Measurements from ENCODE around the gene FUZ.

Gene FUZ

DNA sequence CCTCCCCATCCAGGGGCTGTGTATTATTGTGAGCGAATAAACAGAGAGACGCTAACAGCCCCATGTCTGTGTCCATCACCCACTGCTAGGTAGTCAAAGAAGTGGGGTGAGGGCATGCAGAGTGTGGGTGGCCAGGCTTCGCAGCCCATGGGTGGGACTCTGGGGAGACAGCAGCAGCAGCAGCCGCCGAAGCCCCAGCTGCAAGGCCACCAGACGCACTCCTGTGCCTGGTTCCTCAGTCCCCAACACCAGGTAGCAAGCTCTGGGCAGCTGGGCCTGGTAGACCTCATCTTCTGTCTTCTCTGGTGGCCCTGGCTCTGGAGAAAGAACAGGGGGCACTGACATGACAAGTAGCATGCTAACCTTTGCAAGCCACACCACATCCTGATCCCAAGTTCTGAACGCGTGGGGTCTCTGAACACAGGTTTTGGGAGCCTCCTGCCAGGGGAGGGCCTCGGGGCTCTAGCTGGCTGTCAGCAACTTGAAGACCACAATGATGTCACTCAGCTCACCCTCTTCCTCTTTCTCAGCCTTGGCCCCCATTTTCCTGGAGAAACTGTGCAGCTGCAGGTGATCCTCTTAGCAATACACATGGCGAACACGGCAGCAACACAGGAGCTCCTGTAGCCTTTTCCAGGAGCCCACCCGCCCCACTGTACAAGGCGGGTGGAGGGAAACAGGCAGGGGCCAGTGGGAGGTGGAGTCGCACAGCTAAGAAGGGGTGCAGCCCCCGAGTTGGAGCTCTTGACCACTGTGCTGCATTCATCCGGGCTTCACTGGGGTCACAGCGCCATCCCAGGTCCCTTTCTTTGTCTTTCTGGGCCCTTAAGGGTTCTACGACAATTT, 5.8 kb downstream of the FUZ start:
- no peak for DNase-seq (ENCODE audit: low read depth, low spot score)

DNA sequence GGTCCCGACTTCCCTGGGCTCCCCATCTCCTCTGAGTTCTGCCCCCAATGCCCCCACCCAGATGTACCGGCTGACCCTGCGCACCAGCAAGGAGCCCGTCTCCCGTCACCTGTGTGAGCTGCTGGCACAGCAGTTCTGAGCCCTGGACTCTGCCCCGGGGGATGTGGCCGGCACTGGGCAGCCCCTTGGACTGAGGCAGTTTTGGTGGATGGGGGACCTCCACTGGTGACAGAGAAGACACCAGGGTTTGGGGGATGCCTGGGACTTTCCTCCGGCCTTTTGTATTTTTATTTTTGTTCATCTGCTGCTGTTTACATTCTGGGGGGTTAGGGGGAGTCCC, 6.5 kb downstream of the FUZ start:
- DNase-seq (ENCODE audit: low read depth, low spot score) = no peak

DNA sequence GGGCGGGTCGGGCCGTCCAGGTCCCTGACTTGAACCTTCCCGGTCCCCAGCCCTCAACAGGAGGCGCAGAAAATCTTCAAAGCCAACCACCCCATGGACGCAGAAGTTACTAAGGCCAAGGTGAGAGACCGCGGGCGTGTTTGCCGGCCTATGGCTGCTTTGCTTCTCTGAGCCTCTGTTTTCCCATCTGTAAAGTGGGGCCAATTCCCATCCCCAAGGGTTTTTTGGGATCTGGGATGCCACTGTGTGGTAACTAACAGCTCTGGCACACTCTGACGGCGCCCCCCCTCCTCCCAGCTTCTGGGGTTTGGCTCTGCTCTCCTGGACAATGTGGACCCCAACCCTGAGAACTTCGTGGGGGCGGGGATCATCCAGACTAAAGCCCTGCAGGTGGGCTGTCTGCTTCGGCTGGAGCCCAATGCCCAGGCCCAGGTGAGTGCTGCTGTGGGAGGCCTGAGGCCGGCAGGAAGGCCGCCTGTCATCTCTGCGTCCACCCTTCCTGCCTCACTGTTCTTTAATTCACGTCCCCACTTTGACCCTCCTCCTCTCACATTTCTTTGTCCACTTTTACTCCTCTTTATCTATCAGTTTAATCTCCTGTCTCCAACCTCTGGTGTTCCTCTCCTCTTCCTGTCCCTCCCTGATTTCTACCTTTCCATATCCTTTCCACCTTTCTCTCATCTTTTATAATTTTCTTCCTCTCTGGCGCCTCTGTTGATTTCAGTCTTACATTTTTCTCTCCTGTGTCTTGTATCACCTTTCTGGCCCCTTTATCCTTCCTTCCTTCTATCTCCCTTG, 7.1 kb downstream of the FUZ start:
- no peak for DNase-seq (ENCODE audit: low read depth, low spot score)

DNA sequence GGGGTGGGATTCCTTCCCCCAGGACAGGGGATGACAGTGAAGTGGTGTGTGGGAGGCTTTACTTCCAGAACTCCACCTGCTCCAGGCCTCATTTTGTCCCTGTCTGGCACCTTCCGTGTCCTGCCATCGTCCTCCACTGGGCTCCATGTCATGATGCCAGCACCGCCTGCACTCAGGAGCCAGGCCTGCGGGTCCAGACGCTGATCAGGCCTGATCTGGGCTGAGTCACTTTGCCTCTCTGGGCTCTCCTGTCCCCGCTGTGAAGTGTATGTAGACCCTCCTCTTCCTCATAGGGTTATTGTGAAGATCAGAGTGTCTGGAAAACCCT, 9.6 kb downstream of the FUZ start:
- no peak for DNase-seq (ENCODE audit: low read depth, low spot score)

DNA sequence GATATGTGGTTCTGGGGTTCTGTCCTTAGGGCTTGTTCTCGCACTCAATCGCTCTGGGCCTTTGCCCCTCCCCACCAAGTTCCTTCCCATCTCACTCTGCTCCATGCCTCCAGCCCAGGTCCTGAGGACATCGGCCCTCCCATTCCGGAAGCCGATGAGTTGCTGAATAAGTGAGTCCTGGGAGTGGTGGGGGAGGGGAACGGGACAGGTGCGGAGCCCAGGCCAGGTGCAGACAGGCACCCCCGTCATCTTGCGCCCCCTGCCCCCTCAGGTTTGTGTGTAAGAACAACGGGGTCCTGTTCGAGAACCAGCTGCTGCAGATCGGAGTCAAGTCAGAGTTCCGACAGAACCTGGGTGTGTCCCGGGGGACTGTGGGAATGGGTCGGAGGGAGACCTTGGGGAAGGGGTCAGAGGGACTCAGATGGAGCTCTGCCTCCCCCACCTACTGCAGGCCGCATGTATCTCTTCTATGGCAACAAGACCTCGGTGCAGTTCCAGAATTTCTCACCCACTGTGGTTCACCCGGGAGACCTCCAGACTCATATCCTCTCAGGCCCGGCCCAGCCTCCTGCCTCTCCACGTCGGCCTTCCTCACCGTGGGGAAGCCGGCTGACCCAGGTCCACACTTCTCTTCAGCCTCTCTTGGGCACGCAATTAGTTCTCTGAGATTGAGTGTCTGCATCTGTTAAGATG, 10.1 kb downstream of the FUZ start:
- DNase-seq (ENCODE audit: low read depth, low spot score) = no peak

DNA sequence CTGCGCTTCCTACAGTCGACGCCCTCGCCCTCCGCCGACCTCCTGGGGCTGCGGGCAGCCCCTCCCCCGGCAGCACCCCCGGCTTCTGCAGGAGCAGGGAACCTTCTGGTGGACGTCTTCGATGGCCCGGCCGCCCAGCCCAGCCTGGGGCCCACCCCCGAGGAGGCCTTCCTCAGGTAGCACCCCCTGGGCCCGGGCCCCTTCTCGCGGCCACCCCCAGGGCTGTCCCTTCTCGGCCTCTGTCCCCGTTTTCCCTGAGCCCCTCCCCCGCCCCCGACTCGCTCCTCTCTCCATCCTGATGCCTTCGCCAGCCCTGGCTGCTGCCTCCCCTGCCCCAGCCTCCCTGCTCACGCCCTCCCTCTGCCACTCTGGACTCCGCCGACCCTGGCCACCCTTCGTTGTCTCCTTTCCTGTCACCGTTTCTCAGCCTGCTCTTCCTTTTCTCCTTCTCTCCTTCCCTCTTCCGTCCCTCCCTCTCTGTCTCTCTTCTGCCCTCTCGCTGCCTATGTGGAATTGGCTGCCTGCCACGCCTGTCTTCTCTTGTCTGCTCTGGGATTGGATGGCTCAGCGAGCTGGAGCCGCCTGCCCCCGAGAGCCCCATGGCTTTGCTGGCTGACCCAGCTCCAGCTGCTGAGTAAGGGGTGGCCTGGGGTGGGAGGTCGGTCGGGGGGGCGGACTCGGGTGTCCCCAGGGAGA, 11.0 kb downstream of the FUZ start:
- peak; percentile 95 for DNase-seq (ENCODE audit: low read depth, low spot score)

DNA sequence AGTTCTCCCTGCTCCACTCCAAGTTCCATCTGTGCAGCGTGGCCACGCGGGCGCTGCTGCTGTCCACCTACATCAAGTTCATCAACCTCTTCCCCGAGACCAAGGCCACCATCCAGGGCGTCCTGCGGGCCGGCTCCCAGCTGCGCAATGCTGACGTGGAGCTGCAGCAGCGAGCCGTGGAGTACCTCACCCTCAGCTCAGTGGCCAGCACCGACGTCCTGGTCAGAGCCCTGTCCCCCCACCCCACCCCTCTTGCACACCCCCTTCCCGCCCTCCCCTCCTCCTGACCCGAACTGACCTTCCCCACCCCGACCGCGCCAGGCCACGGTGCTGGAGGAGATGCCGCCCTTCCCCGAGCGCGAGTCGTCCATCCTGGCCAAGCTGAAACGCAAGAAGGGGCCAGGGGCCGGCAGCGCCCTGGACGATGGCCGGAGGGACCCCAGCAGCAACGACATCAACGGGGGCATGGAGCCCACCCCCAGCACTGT, 11.6 kb downstream of the FUZ start:
- DNase-seq (ENCODE audit: low read depth, low spot score) = no peak

DNA sequence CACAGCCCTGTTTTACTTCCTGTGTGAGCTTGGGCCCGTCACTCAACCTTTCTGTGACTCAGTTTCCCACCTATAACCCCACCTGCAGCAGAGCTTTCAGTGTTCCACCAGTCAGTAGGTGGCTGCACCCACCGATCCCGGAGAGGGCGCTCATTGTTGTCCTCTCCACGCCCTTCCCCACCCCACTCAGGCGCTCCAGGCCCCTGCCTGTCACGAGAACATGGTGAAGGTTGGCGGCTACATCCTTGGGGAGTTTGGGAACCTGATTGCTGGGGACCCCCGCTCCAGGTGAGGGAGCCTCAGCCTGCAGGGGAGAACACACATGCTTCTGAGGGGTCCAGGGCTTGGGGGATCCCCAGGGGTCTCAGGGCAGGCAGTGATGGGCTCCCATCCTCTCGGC, 12.3 kb downstream of the FUZ start:
- no peak for DNase-seq (ENCODE audit: low read depth, low spot score)

DNA sequence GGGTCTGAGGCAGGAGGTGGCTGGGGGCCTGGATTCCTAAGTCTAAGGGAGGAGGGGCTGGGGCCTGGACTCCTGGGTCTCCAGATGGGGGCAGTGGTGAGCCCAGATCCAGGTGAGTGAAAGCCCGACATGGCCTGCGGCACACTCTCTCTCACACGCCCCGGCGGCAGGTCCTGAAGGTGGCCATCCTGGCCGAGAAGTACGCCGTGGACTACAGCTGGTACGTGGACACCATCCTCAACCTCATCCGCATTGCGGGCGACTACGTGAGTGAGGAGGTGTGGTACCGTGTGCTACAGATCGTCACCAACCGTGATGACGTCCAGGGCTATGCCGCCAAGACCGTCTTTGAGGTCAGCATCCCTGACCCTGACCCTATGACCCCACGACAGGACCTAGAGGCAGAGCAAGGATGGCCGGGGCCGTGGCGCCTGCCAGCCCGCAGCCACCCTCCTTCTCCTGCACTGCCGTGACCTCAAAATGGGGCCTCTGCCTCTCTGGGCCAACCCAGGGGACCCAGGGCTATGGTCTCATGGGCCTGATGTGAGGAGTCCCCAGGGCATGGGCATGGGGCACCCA, 13.2 kb downstream of the FUZ start:
- DNase-seq (ENCODE audit: low read depth, low spot score) = no peak

DNA sequence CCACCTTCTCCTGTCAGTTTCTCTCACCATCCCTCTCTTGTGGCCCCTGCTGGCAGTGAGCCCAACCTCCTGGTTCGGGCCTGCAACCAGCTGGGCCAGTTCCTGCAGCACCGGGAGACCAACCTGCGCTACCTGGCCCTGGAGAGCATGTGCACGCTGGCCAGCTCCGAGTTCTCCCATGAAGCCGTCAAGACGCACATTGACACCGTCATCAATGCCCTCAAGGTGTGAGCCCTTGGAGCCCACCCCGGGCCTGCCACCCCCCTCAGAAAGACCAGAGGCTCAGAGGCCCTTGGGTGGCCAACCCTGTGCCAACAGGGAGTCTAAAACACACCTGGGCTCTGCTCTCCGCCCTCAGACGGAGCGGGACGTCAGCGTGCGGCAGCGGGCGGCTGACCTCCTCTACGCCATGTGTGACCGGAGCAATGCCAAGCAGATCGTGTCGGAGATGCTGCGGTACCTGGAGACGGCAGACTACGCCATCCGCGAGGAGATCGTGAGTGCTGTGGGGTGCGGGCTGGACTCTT, 13.8 kb downstream of the FUZ start:
- no peak for DNase-seq (ENCODE audit: low read depth, low spot score)

DNA sequence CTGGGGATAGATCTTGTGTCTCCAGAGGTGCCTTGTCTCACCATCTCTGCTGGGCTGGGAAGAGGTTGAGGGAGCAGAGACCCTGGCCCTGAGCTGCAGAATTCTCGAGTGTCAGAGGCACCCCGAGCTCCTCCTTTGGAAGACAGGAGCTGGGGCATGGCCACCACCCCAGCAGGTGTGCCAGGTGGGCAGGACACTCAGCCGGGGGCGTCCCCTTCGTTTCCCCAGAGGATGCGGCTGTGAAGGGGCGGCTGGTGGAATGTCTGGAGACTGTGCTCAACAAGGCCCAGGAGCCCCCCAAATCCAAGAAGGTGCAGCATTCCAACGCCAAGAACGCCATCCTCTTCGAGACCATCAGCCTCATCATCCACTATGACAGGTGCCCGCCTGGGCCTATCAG, 14.5 kb downstream of the FUZ start:
- DNase-seq (ENCODE audit: low read depth, low spot score) = no peak

DNA sequence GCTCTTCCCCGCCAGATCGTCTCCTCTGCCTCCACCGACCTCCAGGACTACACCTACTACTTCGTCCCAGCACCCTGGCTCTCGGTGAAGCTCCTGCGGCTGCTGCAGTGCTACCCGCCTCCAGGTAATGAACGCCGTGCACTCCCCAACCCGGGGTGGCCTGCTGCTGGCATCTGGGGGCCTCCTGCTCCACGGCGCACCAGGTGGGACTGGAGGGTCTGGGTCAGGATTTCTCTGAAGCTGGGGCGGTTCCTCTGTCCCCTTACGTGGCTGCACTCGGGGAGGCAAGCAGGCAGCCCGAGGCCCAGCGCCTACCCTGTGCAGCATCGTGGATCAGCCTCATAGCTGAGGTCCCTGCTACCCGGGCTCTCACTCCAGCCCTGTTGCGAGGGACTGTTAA, 17.5 kb downstream of the FUZ start:
- no peak for DNase-seq (ENCODE audit: low read depth, low spot score)

DNA sequence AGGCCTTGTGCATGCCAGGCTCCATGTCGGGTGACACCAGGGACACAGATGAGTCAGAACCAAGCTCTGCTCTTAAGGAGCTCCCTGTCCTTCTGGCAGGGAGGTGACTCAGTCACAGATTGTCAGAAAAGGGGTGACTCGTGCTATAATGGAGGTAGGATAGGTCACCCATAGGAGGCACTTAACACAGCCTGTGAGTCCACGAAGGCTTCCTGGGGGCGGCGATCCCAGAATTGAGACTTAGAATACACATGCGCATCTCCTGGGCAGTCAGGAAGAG, 19.6 kb downstream of the FUZ start:
- DNase-seq (ENCODE audit: low read depth, low spot score) = peak; percentile 26

DNA sequence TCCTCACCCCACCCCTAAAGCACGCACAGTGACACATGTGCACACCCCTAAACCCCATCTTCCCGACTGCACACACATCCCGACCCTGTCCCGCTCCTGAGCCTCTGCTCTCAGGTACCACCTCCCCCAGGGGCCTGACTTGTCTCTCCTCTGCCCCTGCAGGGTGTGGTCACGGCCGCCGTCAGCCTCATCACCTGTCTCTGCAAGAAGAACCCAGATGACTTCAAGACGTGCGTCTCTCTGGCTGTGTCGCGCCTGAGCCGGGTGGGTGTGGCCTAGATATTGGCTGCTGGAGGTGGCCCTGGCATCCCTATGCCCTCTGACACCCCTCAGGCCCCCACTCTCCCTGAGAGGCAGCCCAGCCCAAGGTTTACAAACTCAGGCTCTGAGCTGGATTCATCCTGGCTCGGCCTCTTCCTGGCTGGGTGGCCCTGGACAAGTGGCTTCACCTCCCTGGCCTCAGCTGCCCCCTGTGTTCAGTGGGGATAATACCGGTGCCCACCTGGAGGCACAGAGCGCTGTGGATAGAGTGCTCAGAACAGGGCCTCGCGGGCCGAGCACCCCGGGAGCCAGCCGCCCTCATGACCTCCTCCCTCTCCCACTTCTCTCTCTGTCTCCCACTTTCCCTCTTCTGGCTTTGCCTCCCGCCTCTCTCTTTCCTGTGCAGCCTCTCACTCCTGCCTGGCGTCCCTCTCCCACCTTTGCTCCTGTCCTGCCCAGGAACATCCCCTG, 20.1 kb downstream of the FUZ start:
- DNase-seq (ENCODE audit: low read depth, low spot score) = no peak

DNA sequence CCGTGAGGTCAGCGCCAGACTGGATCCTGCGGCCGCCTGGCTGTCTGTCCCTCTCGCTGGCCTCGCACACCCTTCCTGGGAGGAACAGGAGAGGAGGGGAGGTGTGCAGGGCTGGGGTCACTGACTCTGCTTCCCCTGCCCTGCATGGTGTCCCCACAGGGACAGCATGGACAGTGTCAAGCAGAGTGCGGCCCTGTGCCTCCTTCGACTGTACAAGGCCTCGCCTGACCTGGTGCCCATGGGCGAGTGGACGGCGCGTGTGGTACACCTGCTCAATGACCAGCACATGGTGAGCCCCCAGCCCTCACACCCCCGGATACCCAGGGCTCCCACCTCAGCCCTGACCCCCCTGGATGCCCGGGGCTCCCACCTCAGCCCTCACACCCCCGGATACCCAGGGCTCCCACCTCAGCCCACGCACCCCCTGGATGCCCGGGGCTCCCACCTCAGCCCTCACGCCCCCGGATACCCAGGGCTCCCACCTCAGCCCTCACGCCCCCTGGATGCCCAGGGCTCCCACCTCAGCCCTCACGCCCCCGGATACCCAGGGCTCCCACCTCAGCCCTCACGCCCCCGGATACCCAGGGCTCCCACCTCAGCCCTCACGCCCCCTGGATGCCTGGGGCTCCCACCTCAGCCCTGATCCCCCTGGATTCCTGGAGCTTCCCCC, 21.2 kb downstream of the FUZ start:
- no peak for DNase-seq (ENCODE audit: low read depth, low spot score)

DNA sequence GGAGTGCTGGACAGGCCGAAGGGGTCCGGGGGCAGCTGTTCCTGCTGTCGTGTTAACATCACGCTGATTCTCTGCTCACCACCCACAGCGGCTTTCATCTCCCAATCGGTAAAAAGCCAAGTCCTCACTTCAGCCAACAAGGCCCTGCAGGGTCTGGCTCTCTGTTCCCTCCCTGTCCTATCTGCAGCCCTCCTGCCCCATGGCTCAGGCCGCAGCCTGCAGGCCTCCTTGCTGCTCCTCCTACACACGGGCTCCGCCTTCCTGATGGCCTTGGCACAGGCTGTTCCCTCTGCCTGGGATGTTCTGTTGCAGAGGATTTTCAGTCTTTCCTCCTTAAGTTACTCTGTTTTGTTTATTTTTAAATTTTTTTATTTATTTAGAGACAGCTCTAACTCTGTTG, 22.2 kb downstream of the FUZ start:
- DNase-seq (ENCODE audit: low read depth, low spot score) = no peak

DNA sequence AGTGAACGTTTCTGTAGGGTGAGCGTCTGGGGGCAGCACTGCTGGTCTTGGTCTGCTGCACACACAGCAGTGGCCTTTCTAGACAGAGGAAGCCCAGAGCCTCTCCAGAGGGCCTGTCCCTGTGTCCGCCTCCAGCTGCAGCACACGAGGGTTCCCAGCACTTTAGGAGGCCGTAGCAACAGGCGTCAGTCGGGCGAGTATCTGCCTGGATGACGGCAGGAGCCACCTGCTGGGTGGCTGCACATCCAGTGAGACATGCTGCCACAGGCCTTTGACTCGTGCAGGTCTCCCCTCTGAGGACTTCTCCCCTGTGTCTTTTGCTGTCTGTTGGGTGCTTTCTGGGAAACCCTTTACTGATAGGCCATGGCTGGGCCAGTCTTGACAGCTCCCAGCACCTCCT, 24.2 kb downstream of the FUZ start:
- DNase-seq (ENCODE audit: low read depth, low spot score) = no peak

DNA sequence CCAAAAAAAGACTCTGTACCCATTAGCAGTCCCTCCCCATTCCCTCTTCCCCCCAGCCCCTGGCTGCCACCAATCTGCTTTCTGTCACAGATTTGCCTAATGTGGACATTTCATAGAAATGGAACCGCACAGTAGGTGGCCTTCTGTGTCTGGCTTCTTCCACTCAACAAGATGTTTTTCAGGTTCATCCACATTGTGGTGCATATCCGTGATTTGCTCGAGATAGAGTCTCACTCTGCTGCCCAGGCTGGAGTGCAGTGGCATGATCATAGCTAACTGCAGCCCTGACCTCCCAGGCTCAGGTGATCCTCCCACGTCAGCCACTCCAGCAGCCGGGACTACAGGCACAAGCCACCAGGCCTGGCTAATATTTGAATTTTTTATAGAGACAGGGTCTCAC, 25.3 kb downstream of the FUZ start:
- DNase-seq (ENCODE audit: low read depth, low spot score) = no peak

DNA sequence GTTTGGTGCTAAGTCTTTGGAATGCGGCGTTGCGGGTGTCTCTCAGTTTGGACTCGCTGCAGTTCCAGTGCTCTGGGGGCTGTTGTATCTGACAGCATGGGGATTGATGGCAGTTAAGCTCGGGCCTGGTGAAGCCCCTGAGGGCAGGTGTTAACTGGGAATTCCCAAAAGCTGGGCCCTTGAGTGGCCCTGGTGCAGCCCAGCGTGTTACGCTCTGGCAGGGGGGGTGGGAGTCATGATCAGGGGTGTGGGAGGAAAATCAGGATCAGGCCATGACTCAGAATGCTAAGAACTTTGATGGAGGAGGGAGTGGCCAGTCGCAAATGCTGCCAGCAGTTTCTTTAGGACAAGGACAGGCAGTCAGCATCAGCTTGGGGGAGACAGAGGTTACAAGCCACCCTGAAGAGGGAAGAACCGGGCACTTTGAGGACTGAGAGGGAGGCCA, 26.7 kb downstream of the FUZ start:
- DNase-seq (ENCODE audit: low read depth, low spot score) = peak; percentile 52

DNA sequence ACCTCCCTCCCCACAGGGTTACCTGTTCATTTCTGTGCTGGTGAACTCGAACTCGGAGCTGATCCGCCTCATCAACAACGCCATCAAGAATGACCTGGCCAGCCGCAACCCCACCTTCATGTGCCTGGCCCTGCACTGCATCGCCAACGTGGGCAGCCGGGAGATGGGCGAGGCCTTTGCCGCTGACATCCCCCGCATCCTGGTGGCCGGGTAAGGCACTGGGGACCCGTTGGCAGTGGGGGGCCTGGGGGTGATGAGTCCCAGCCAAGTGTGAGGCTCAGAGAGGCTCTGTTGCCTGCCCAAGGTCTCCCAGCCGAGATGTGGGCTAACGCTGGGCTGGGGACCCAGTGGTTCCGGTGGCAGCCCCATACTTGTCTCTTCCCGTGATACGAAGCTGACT, 30.6 kb downstream of the FUZ start:
- no peak for DNase-seq (ENCODE audit: low read depth, low spot score)

All from astrocyte of the hippocampus (primary cell).